Left renal cortex interstitium (tissue), 4 donors: Measurements from ENCODE around the gene MVK. TPM values are rescaled to one million over a fixed set of nuclear protein-coding genes. Genes with fewer than 3 reads are reported as not detected.

Experiments
- DNase-seq, 4 donors: peaks; one replicate each; pipeline ENCODE4 v3.0.0-alpha.2; 2013; ENCODE audit warnings: low read depth in 4 of 4, low spot score in 2 of 4, missing footprints in 1 of 4
- polyA plus RNA-seq, 4 donors: library from polyadenylated mRNA; unstranded; fragments of 120-200 nt; gene quantifications; one replicate each; pipeline ENCODE4 v1.2.1, GENCODE V29; 2013; ENCODE audit not compliant: insufficient read length in 4 of 4

MVK gene
- polyA plus RNA-seq, 4 donors = 20.3 to 24.7 (median 22.1) TPM

DNA sequence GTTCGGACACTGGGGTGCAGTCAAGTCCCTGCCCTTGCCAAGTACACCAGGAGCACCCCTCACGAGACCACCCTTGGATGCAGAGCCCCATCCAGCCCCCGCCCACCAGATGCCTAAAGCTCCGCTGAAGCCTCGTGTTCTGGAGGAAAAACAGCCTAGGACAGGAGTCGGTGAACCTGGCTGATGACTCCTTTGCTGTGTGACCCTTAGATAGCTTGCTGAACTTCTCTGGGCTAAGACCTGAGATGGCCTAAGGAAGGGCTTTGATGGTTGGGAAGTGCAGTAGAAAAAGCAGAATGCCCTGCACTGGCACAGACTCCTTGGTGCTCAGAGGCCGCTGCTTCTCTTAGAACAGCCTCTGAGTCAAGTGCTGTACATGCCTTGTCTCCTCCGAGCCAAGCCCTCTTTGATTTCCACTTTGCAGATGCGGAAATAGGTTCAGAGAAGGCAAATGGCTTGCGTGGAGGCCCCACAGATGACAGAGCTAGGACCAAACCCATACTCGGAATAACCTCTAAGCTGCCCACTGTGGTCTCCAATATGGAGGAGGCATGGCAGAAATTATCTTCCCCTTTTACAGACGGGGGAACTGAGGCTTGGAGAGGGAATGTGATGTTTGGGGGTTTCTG is 52.3 kb downstream of the MVK start:
- DNase-seq = no peak

DNA sequence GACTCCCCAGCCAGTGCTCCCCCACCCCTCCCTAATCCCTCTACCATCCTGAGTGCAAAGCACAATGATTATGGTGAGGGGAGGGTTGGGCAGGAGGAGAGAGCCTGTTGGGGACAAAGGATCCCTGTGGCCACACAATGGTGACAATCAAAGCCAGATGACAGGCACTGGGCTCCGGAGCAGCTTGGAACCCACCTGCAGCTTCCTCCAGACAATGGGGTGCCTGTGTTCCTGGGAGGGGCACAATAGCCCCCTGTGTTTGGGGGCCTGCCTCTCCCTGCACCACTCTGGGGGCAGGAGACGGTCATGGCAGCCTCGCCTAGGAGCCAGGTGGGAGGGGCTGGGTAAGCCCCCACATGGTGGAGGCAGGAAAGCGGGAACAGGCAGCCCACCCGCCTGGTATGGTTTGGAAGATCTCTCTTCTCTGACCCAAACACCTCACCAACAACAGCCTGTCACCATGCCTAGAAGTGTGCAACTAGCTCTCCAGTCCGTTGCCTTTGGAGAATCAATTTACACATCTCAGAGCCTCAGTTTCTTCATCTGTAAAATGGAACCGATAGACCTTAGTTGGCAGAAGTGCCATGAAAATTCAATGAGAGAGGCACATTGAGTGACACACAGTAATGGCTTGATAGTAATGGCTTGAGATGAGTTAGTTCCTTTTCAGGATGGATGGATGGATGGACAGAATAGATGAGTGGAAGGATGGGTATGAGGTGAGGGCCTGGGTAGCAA is 53.0 kb downstream of the MVK start:
- DNase-seq = no peak

DNA sequence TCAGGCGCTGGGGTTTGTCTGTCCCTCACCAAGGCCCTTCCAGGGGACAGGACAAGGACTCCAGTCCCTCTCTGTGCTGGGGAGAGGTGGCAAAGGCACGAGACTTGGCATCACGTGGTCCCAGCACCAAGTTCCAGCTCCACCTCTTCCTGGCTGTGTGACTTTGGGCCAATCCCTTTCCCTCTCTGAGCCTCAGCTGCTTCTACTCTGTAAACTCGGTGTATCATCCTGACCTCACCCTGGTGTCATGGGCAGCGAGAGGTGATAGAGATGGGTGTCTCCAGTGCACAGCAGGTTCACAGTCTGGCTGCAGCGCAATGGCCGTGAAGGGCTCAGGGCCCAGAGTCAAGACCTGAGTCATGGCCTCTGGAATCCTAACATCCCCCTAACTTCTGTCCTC is 54.0 kb downstream of the MVK start:
- no peak for DNase-seq

DNA sequence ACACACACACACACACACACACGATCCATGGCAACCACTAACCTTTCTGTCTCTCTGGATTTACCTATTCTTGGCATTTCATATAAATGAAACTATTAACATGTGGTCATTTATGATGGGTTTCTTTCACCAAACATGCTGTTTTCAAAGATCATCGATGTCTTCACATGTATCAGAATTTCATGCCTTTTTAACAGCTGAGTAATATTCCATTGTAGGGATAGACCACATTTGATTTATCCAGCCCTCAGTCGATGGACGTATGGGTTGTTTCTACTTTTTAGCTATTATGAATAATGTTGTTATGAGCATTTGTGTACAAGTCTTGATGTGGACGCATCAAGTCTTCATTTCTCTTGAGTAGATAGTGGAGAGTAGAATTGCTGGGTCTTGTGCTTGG is 56.5 kb downstream of the MVK start:
- no peak for DNase-seq

DNA sequence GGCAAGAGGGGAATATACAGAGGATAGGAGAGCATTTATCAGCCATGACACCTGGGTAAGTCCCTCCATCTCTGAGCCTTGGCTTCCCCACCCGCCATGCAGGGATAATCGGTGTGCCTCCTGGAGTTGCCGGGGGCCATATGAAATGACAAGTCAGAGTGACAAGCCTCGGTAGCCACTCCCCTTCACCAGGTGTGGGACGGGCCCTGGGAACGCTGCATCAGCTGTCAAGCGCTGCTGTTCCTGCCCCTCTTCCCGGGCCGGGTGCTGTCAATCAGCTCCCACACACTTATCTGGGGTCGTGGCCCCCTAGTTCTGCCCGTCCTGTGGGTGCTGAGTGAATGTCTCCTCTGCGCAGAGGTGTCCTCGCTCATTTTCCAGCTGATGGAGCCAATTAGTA is 57.2 kb downstream of the MVK start:
- no peak for DNase-seq

DNA sequence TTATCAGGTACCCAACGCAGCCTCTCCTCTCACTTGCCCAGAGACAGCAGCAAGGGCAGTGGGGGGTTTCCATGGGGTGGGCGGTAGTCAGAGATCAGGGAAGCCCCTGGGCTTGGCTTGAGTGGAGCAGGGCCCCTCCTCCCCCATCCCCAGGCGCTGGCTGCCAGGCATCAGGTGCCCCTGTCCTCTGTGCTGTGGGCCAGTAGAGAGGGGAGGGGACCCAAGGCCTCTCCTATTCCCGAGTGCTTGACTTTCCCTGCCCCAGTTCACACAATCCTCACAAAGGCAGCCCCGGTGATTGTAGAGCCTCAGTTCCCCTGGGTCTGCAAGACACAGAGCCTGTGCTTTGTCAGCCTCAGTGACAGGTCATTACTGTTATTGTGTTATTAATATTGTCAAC is 57.7 kb downstream of the MVK start:
- DNase-seq = no peak

DNA sequence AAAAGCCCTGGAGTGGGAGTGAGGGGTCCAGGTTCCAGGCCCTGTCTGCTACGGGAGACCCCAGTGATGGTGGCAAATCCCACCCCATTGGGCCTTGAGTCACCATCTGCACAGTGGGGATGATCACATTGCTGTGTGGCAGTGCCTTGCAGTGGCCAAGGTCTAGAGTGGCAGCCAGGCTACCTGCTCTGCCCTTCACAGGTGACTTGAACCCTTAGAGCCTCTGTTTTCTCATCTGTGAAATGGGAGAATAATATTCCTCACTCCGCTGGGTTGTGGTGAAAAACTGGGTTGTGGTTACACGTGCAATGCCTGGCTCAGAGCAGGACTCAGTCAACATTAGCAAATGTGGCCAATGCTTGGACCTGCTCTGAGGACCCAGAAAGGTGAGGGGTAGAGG is 58.2 kb downstream of the MVK start:
- DNase-seq = no peak

DNA sequence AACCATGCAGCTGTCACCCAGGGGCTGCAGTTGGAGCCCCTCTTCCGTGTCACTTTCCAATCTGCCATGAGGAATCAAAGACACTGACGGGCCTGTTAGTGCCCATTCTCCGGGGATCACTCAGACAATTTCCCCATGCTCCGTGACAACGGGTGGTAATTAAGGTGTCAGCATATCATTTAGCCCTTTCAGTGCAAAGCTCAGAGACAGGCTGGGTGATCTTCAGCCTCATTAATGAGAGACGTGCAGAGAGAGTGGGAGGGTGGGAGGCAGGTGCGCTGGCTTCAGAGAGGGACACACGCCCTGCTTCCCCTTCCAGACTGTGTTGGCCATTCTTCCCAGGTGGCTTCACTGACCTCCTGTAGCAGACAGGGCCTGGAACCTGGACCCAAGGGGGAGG is 58.7 kb downstream of the MVK start:
- DNase-seq = no peak

DNA sequence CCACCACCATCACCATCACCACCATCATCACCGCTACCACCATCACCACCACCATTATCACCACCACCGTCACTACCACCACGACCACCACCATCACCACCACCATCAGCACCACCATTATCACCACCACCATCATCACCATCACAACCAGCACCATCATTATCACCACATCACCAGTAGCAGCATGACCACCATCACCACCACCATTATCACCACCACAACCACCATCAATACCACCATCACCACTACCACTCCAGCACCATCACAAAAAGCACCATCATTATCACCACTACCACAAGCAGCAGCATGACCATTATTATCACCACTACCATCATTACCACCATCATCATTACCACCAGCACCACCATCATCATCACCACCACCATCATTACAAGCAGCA is 62.1 kb downstream of the MVK start:
- no peak for DNase-seq

DNA sequence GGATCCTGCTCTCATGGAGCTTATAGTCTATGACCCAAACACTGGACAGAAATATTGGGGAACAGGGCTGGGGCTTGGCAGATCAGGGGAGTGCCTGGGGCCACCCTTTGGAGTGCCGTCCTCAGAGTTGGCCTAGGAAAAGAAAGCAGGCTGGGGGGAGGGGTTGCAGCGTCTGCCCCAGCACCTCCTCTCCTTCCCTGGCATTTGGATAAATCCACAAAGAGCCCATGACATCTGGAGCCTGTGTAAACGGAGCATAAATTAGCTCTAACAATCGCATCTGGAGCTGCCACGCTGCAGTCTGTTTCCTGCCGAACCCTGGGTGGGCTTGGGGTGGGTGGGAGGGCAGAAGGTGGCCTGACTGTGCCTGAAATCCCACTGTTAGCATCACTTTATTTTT is 63.8 kb downstream of the MVK start:
- DNase-seq = no peak

DNA sequence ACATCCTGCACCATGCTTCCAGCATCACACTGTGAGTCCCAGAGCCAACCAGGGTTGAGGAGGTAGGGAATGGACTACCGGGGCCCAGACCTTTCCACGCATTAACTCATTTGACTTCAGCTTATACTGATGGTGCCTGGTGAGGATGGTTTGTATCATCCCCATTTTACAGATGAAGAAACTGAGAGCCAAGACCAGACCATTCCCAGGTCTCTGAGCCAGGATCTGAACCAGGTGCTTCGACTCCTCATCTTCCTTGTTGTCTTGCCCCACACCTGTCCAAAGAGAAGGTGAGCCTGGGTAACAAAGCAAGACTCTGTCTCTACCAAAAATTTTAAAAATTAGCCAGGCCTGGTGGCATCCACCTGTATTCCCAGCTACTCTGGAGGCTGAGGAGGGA is 64.4 kb downstream of the MVK start:
- DNase-seq = no peak

DNA sequence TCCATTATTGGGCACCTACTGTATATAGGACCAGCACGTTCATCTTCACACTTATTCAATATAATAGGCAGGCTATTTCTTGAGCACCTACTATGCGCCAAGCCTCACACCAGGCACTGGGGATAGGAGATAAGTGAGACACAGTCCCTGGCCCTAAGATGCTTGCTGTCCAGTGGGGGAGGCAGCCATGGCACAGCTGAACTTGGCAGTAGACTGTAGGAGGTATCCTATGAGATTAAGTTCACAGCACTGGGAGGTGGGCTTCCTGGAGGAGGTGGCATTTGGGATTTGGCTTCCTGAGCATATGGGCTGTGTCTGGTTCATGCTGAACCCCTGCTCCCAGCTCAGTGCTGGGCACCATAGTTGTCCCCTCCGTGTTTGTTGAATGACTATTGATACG is 65.1 kb downstream of the MVK start:
- DNase-seq = no peak

DNA sequence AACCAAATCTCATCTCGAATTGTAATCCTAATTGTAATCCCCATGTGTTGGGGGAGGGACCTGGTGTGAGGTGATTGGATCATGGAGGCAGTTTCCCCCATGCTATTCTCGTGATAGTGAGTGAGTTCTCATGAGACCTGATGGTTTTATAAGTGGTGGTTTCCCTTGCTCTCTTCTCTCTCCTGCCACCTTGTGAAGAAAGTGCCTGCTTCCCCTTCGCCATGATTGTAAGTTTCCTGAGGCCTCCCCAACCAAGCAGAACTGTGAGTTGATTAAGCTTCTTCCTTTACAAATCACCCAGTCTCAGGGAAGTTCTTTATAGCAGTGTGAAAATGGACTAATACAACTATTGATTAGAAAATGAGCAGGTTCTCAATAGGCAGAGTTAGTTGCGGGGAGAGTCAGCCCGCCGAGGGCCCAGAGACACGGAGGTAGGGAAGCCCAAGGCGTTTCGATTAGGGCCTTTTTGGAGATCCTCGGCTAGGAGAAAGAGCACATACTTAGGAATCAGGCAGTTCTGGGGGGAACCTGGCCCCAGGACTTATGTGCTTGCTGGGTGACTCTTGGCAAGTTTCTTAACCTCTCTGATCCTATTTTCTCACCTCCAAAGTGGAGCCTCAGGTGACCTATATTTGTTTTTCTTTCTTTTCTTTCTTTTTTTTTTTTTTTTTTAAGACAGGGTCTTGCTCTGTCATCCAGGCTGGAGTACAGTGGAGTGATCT is 65.7 kb downstream of the MVK start:
- DNase-seq = no peak

DNA sequence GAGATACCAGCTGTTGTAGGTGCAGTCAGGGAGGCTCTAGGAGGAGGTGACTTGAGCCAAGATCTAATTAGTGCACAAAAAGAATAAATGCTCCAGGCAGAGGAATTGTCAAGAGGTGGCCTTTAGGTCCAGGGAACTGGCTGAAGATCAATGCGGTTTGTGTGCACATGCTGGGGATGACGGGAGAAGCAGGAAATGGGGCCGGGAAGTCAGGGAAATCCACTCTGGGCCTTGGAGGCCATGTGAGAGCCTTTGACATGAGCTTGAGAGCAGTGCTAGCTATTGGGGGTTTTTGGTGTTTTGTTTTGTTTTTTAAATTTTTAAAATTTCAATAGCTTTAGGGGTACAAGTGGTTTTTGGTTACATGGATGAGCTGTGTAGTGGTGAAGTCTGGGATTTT is 67.4 kb downstream of the MVK start:
- DNase-seq = no peak

DNA sequence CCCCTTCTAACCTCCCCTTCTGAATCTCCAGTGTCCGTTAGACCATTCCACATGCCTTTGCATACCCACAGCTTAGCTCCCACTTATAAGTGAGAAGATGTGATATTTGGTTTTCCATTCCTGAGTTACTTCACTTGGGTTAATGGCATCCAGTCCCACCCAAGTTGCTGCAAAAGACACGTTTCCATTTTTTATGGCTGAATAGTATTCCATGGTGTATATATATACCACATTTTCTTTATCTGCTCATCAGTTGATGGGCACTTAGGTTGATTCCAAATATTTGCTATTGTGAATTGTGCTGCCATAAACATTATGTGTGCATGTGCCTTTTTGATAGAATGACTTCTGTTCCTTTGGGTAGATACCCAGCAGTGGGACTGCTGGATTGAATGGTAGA is 67.8 kb downstream of the MVK start:
- no peak for DNase-seq

DNA sequence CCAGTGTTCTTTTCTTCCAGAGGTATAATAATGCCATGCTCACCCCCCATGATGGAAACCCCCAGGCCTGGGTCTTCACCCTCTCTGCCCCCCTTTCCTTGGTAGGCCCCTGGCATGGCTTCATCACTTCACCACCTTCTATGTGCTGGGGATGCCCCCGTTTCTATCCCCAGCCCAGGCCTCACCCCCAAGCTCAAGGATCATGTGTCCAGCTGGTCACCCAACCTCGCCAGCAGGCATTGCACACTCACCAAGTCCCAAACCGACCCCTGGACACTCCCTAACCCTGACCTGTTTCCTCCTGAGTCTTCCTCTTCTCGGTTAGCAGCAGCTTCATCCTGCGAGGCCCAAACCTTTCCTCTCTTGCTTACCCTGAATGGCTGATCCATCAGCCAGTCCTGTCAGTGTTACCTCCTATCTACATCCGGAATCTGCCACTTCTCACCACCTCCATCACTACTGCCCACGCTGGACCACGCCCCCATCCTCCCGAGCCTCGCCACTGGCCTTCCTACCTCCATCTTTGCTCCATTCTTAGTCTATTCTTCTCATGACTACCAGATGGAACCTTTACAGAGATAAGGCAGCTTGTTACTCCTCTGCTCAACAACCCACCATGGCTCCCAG is 69.0 kb downstream of the MVK start:
- no peak for DNase-seq

DNA sequence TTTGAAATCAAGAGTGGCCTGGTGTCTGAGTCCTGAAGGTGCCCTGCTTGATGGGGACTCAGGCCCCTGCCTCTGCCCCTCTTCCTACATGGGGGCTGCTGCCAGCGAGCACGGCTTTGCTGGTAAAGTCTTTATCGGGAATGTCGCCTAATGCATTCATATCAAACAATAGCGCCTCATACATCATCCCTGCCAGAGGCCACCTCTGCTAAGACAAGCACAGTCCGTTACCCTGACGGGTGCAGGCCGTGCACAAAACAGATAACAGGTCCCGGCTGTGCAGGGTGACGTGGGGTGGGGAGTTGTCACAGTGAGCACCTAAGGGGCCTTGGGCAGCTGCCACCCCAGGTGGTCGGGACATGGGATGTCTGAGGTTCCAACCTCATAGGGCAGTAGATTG is 71.6 kb downstream of the MVK start:
- DNase-seq = no peak

DNA sequence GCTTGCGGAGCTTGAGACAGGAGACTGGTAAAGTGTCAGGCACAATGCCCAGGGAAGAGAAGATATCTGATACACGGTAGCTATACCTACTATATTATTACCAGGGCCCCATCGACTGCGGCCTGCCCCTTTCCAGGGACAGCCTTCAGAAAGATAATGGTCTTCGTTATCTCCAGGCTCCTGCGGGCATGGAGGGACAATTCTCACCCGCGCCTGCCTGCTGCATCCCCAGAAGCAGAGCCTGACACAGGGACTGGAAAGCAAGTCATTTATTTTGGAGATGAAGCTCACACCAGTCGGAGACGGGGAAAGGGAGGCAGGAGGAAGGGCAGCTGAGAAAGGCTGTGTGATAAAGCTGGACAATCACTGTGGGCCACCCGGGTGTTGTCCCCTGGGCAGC is 72.1 kb downstream of the MVK start:
- DNase-seq = no peak
